ENCODE measurements around the gene NID2.

GRCh38 chr14:52111583-52111982, 42.7 kb upstream of the NID2 start:
- TF ChIP-seq EZH2 (IDR thresholded peaks at IDR 0.05) (no peak), POLR2AphosphoS5 (IDR thresholded peaks at IDR 0.05; ENCODE audit: borderline replicate concordance, low read depth, low read length) (no peak)
